ENCODE results near the gene ILK. TPM values are rescaled to one million over a fixed set of nuclear protein-coding genes. Genes with fewer than 3 reads are reported as not detected.

ILK gene
- total RNA-seq, 2 experiments from 2014 or later, result 66.1 to 68.0 TPM

- Mint-ChIP-seq H3K27ac (no peak overlapping the region), H3K36me3 (peaks cover 15% of the 10 kb centered on the region), H3K9me3 (no peaks in the 10 kb centered on the region), H3K4me3 (no peak overlapping the region), H3K4me1 (no peaks in the 10 kb centered on the region), H3K27me3 (no peaks in the 10 kb centered on the region)
- no peak for DNase-seq
These were observed 35.2 kb upstream of the ILK start for GRCh38 chr11:6568191-6568918.

GRCh38 chr11:6569706-6570105 is 33.9 kb upstream of the ILK start:
- no peak for DNase-seq
- Mint-ChIP-seq H3K4me3 (no peak overlapping the region), H3K27me3 (no peaks in the 10 kb centered on the region), H3K9me3 (no peaks in the 10 kb centered on the region), H3K36me3 (peaks cover 15% of the 10 kb centered on the region), H3K4me1 (no peaks in the 10 kb centered on the region), H3K27ac (peak overlapping the region; percentile 7)

GRCh38 chr11:6570691-6571427 is 32.7 kb upstream of the ILK start:
- H3K4me1 Mint-ChIP-seq, result no peaks in the 10 kb centered on the region
- no peaks in the 10 kb centered on the region for H3K9me3 Mint-ChIP-seq
- no peak overlapping the region for H3K27ac Mint-ChIP-seq
- no peak overlapping the region for H3K4me3 Mint-ChIP-seq
- H3K36me3 Mint-ChIP-seq, result peaks cover 13% of the 10 kb centered on the region
- H3K27me3 Mint-ChIP-seq, result no peaks in the 10 kb centered on the region
- no peak for DNase-seq

GRCh38 chr11:6571434-6572008 is 32.1 kb upstream of the ILK start:
- no peak overlapping the region for H3K27ac Mint-ChIP-seq
- peaks cover under 1% of the 10 kb centered on the region for H3K4me1 Mint-ChIP-seq

GRCh38 chr11:6572215-6572614 is 31.4 kb upstream of the ILK start:
- no peak for DNase-seq
- Mint-ChIP-seq H3K36me3 (peaks cover 13% of the 10 kb centered on the region), H3K27ac (no peak overlapping the region), H3K27me3 (no peaks in the 10 kb centered on the region), H3K9me3 (no peaks in the 10 kb centered on the region), H3K4me1 (peaks cover 2% of the 10 kb centered on the region), H3K4me3 (no peak overlapping the region)

More at GRCh38 chr11:6571434-6572008, 32.1 kb upstream of the ILK start:
- DNase-seq, result no peak
- Mint-ChIP-seq H3K27me3 (no peaks in the 10 kb centered on the region), H3K36me3 (peaks cover 13% of the 10 kb centered on the region), H3K4me3 (no peak overlapping the region), H3K9me3 (no peaks in the 10 kb centered on the region)

GRCh38 chr11:6574816-6575715 is 28.5 kb upstream of the ILK start:
- no peaks in the 10 kb centered on the region for H3K9me3 Mint-ChIP-seq
- peaks cover 9% of the 10 kb centered on the region for H3K36me3 Mint-ChIP-seq
- no peaks in the 10 kb centered on the region for H3K27me3 Mint-ChIP-seq
- peaks cover 4% of the 10 kb centered on the region for H3K4me1 Mint-ChIP-seq
- DNase-seq, result no peak
- no peak overlapping the region for H3K27ac Mint-ChIP-seq
- no peak overlapping the region for H3K4me3 Mint-ChIP-seq

- no peak overlapping the region for H3K27ac Mint-ChIP-seq
- no peak for DNase-seq
- H3K4me1 Mint-ChIP-seq, result peaks cover 4% of the 10 kb centered on the region
- H3K4me3 Mint-ChIP-seq, result no peak overlapping the region
- H3K36me3 Mint-ChIP-seq, result peaks cover 13% of the 10 kb centered on the region
- no peaks in the 10 kb centered on the region for H3K27me3 Mint-ChIP-seq
- no peaks in the 10 kb centered on the region for H3K9me3 Mint-ChIP-seq
These were observed 26.9 kb upstream of the ILK start for GRCh38 chr11:6576471-6577373.

- no peak overlapping the region for H3K27ac Mint-ChIP-seq
- peaks cover 10% of the 10 kb centered on the region for H3K9me3 Mint-ChIP-seq
- no peak for DNase-seq
- no peak overlapping the region for H3K4me3 Mint-ChIP-seq
- H3K4me1 Mint-ChIP-seq, result peaks cover 4% of the 10 kb centered on the region
- H3K36me3 Mint-ChIP-seq, result peaks cover 24% of the 10 kb centered on the region
- H3K27me3 Mint-ChIP-seq, result no peaks in the 10 kb centered on the region
These were observed 25.4 kb upstream of the ILK start for GRCh38 chr11:6578134-6578533.

GRCh38 chr11:6579681-6580080 is 23.9 kb upstream of the ILK start:
- Mint-ChIP-seq H3K27me3 (no peaks in the 10 kb centered on the region), H3K4me1 (peaks cover 4% of the 10 kb centered on the region), H3K36me3 (peaks cover 39% of the 10 kb centered on the region), H3K9me3 (peaks cover 23% of the 10 kb centered on the region), H3K4me3 (no peak overlapping the region), H3K27ac (no peak overlapping the region)
- no peak for DNase-seq

GRCh38 chr11:6583584-6583983 is 20.0 kb upstream of the ILK start:
- Mint-ChIP-seq H3K4me3 (no peak overlapping the region), H3K9me3 (peaks cover 27% of the 10 kb centered on the region), H3K27ac (no peak overlapping the region), H3K36me3 (peaks cover 49% of the 10 kb centered on the region), H3K27me3 (no peaks in the 10 kb centered on the region), H3K4me1 (no peaks in the 10 kb centered on the region)
- DNase-seq, result no peak

- peaks cover 27% of the 10 kb centered on the region for H3K9me3 Mint-ChIP-seq
- H3K27me3 Mint-ChIP-seq, result no peaks in the 10 kb centered on the region
- no peak overlapping the region for H3K27ac Mint-ChIP-seq
- H3K4me1 Mint-ChIP-seq, result no peaks in the 10 kb centered on the region
- no peak for DNase-seq
- no peak overlapping the region for H3K4me3 Mint-ChIP-seq
- H3K36me3 Mint-ChIP-seq, result peaks cover 49% of the 10 kb centered on the region
These were observed 19.0 kb upstream of the ILK start for GRCh38 chr11:6584528-6584927.

GRCh38 chr11:6586434-6587359 is 16.9 kb upstream of the ILK start:
- Mint-ChIP-seq H3K27me3 (no peaks in the 10 kb centered on the region), H3K36me3 (peaks cover 46% of the 10 kb centered on the region), H3K4me3 (no peak overlapping the region), H3K4me1 (no peaks in the 10 kb centered on the region), H3K9me3 (peaks cover 27% of the 10 kb centered on the region), H3K27ac (no peak overlapping the region)
- no peak for DNase-seq

- no peak for DNase-seq
- H3K27ac Mint-ChIP-seq, result no peak overlapping the region
- no peaks in the 10 kb centered on the region for H3K27me3 Mint-ChIP-seq
- H3K4me1 Mint-ChIP-seq, result no peaks in the 10 kb centered on the region
- H3K36me3 Mint-ChIP-seq, result peaks cover 45% of the 10 kb centered on the region
- H3K4me3 Mint-ChIP-seq, result no peak overlapping the region
- H3K9me3 Mint-ChIP-seq, result peaks cover 23% of the 10 kb centered on the region
These were observed 16.1 kb upstream of the ILK start for GRCh38 chr11:6587360-6587953.

Data from activated naive CD8-positive, alpha-beta T cell treated with anti-CD3 and anti-CD28 coated beads for 36 hours (primary cell).